Panc1 (cell line): ENCODE data around the gene LTF. TPM values are rescaled to one million over a fixed set of nuclear protein-coding genes. Genes with fewer than 3 reads are reported as not detected.

Experiments
- ATAC-seq: fragments of 200-7000 bp; cut with Tn5 transposase; 2 replicates; pipeline ENCODE4 v1.9.1; 2020; ENCODE audit warnings: mild to moderate bottlenecking, moderate library complexity
- BruUV-seq: library from RNA; stranded (reverse); fragments of 400-500 nt; replicated peaks from 2 replicates; lab custom pipeline; 2021; lab: Mats Ljungman, UMichigan
- CTCF ChIA-PET: fragments of 300-600 bp; sonication (Branson Sonifier 250); formaldehyde crosslinking; loops from one replicate; lab custom pipeline; 2022; ENCODE audit warnings: antibody characterized with exemption; lab: Charles Lee
- POLR2A ChIA-PET: fragments of 300-600 bp; sonication (Branson Sonifier 250); formaldehyde crosslinking; loops from one replicate; lab custom pipeline; 2022; ENCODE audit warnings: antibody characterized with exemption; lab: Charles Lee
- DNase-seq: peaks from one replicate; pipeline ENCODE4 v3.0.0-alpha.2; 2010; ENCODE audit warnings: low read depth, low spot score
- H3K27ac ChIP-seq: 2 replicates; pipeline ENCODE4 v1.5.1; 2011; ENCODE audit warnings: mild to moderate bottlenecking, low read length, inconsistent platforms
- H3K27me3 ChIP-seq: fragments of 200-500 bp; sonication (Bioruptor generic); 2 replicates; pipeline ENCODE4 v1.6.0; 2014; ENCODE audit warnings: low read length, inconsistent platforms; ENCODE audit not compliant: control insufficient read depth, insufficient read depth
- H3K36me3 ChIP-seq: fragments of 200-500 bp; sonication (Bioruptor generic); 2 replicates; pipeline ENCODE4 v1.5.1; 2014; ENCODE audit warnings: inconsistent platforms, mild to moderate bottlenecking, low read length, moderate library complexity; ENCODE audit not compliant: control insufficient read depth, insufficient read depth
- H3K4me1 ChIP-seq: 2 replicates; pipeline ENCODE4 v1.5.1; 2011; ENCODE audit warnings: inconsistent platforms, mild to moderate bottlenecking, low read length, moderate library complexity; ENCODE audit not compliant: control insufficient read depth, insufficient read depth
- H3K4me3 ChIP-seq, 2 experiments: 2 replicates each; pipeline ENCODE4 v1.5.1; 2011 to 2012; ENCODE audit warnings: low read depth in 2 of 2, low read length in 2 of 2, mild to moderate bottlenecking in 2 of 2, inconsistent platforms in 1 of 2, moderate library complexity in 1 of 2
- H3K9me3 ChIP-seq: fragments of 200-500 bp; sonication (Bioruptor generic); 2 replicates; pipeline ENCODE4 v1.5.1; 2014; ENCODE audit warnings: low read depth, mild to moderate bottlenecking, inconsistent platforms, low read length, moderate library complexity; ENCODE audit not compliant: control insufficient read depth, insufficient read depth
- POLR2AphosphoS5 ChIP-seq: IDR thresholded peaks from 2 replicates; pipeline ENCODE4 v1.6.1; 2012; ENCODE audit warnings: mild to moderate bottlenecking, low read depth, low read length, moderate library complexity
- SIN3A ChIP-seq: IDR thresholded peaks from 2 replicates; pipeline ENCODE4 v1.6.1; 2012; ENCODE audit warnings: low read depth, mild to moderate bottlenecking, low read length, moderate library complexity, borderline replicate concordance; ENCODE audit not compliant: insufficient read depth
- TCF7L2 ChIP-seq: IDR thresholded peaks from 2 replicates; pipeline ENCODE4 v1.6.1; 2011; ENCODE audit warnings: mild to moderate bottlenecking, low read depth, low read length, inconsistent platforms
- in situ Hi-C: cut with HindIII; loops from 2 replicates; pipeline ENCODE4 v1.10.0; 2016; ENCODE audit warnings: low sequenced_read_pairs, low pct_unique_long_range_greater_than_20kb
- intact Hi-C: fragments of 100-400 bp; cut with micrococcal nuclease; formaldehyde crosslinking; loops from one replicate; pipeline ENCODE4 v1.10.0; 2022; ENCODE audit not compliant: unreplicated experiment
- total RNA-seq: library from RNA; stranded (reverse); gene quantifications from one replicate; pipeline ENCODE4 v1.2.1, GENCODE V29; 2021; ENCODE audit not compliant: unreplicated experiment
- TF ChIP-seq, protein P1 (sequence below), 2 experiments: IDR thresholded peaks; 2 replicates each; pipeline ENCODE4 v1.6.1; 2011 to 2012; ENCODE audit warnings: low read depth in 2 of 2, control low read depth in 1 of 2, low read length in 1 of 2, mild to moderate bottlenecking in 1 of 2, moderate library complexity in 1 of 2; ENCODE audit not compliant: insufficient read depth in 1 of 2
- TF ChIP-seq, protein P2 (sequence below): fragments of 450-650 bp; IDR thresholded peaks from 2 replicates; pipeline ENCODE4 v1.5.1; 2017; ENCODE audit warnings: mild to moderate bottlenecking

The LTF gene
- total RNA-seq, 1 experiment from 2014 or later = not detected

DNA sequence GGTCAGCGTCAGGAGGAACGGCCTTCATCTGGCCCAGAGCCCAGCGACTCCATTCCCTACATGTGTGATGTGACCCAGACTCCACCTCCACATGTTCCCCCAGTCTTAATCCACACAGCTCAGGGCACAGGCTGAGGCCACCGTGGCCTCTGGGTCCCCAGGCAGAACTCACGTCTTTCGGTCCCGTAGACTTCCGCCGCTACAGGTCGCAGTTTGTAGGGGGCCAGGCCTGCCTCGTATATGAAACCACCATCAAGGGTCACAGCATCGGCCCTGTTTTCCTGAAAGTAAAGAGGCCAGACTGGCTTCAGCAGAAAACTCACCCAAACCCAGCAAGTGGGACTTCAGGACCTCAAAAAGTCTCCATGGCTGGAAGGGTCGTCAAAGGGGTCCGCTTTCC, 8.6 kb downstream of the LTF start:
- no TSS peak for BruUV-seq
- H3K4me3 ChIP-seq = no peak overlapping the region
- TF ChIP-seq SIN3A (no peak), POLR2AphosphoS5 (no peak), TCF7L2 (no peak)
- TF ChIP-seq, protein P1, sequence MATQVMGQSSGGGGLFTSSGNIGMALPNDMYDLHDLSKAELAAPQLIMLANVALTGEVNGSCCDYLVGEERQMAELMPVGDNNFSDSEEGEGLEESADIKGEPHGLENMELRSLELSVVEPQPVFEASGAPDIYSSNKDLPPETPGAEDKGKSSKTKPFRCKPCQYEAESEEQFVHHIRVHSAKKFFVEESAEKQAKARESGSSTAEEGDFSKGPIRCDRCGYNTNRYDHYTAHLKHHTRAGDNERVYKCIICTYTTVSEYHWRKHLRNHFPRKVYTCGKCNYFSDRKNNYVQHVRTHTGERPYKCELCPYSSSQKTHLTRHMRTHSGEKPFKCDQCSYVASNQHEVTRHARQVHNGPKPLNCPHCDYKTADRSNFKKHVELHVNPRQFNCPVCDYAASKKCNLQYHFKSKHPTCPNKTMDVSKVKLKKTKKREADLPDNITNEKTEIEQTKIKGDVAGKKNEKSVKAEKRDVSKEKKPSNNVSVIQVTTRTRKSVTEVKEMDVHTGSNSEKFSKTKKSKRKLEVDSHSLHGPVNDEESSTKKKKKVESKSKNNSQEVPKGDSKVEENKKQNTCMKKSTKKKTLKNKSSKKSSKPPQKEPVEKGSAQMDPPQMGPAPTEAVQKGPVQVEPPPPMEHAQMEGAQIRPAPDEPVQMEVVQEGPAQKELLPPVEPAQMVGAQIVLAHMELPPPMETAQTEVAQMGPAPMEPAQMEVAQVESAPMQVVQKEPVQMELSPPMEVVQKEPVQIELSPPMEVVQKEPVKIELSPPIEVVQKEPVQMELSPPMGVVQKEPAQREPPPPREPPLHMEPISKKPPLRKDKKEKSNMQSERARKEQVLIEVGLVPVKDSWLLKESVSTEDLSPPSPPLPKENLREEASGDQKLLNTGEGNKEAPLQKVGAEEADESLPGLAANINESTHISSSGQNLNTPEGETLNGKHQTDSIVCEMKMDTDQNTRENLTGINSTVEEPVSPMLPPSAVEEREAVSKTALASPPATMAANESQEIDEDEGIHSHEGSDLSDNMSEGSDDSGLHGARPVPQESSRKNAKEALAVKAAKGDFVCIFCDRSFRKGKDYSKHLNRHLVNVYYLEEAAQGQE (IDR thresholded peaks at IDR 0.05; ENCODE audit: insufficient read depth in 1 of 2, low read depth in 2 of 2, low read length in 1 of 2) = no peak
- TF ChIP-seq, protein P2, sequence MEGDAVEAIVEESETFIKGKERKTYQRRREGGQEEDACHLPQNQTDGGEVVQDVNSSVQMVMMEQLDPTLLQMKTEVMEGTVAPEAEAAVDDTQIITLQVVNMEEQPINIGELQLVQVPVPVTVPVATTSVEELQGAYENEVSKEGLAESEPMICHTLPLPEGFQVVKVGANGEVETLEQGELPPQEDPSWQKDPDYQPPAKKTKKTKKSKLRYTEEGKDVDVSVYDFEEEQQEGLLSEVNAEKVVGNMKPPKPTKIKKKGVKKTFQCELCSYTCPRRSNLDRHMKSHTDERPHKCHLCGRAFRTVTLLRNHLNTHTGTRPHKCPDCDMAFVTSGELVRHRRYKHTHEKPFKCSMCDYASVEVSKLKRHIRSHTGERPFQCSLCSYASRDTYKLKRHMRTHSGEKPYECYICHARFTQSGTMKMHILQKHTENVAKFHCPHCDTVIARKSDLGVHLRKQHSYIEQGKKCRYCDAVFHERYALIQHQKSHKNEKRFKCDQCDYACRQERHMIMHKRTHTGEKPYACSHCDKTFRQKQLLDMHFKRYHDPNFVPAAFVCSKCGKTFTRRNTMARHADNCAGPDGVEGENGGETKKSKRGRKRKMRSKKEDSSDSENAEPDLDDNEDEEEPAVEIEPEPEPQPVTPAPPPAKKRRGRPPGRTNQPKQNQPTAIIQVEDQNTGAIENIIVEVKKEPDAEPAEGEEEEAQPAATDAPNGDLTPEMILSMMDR = no peak
- ATAC-seq = no peak
- no peak for DNase-seq
- POLR2A ChIA-PET = no interaction called here
- no peak overlapping the region for H3K27ac ChIP-seq
- no peaks in the 10 kb centered on the region for H3K36me3 ChIP-seq
- H3K27me3 ChIP-seq = no peaks in the 10 kb centered on the region
- no peaks in the 10 kb centered on the region for H3K4me1 ChIP-seq
- CTCF ChIA-PET = no interaction called here
- intact Hi-C loops (no loop called here), in situ Hi-C loops (no loop called here)
- H3K9me3 ChIP-seq = no peaks in the 10 kb centered on the region

DNA sequence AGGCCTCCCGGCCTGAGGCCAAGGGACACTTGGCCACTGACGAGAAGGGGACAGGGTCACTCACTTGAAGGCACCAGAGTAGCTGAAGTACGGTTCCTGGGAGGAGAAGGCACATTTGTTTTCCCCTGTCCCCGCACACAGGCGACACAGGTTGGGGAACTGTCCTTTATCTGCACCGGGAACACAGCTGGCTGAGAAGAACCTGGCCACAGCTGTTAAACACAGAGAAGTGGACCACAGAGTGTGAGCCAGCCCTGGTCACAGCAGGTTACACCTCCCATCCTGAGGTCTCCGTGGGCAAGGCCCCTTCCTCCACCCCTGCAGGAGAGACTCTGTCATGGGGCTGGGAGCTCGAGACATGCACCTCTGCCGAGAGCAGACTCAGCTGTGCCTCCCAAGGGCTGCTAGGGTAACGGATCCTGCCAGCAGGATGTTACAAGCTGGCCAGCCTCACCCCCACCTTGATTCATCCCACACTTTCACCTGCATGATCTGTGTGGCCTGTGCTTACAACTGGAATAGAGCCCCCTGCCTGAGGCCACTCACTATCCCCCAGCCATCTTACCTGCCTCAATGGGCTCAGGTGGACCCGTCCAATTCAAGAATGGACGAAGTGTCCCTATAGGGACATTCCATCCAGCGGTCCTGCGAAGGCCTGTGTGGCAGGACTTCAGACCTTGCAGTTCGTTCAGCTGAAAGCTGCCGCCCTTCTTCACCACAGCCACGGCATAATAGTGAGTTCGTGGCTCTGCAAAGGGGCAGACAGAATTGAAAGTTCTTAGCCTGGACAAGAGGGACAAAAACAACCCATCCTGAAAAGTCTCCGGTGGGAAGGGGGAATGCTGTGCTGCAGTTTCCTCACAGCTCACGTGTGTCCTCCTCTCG, 9.2 kb downstream of the LTF start:
- Histone ChIP-seq H3K36me3 (no peaks in the 10 kb centered on the region), H3K4me1 (no peaks in the 10 kb centered on the region), H3K27ac (no peak overlapping the region), H3K27me3 (no peaks in the 10 kb centered on the region), H3K4me3 (no peak overlapping the region), H3K9me3 (no peaks in the 10 kb centered on the region)
- TF ChIP-seq, protein P1 (IDR thresholded peaks at IDR 0.05; ENCODE audit: insufficient read depth in 1 of 2, low read depth in 2 of 2, low read length in 1 of 2) = no peak
- no peak for TF ChIP-seq SIN3A
- ChIA-PET POLR2A (no interaction called here), CTCF (no interaction called here)
- intact Hi-C loops (no loop called here), in situ Hi-C loops (no loop called here)
- BruUV-seq = no TSS peak
- no peak for DNase-seq
- no peak for ATAC-seq
